ENCODE measurements around the gene DNALI1.
"Not testable (repeated sequence)": the region's sequence is repeated elsewhere in the genome, so short reads cannot be mapped to it uniquely, and the experiment has no call there.

DNALI1 gene

GRCh38 chr1:37553927-37554808 lies 2.6 kb upstream of the DNALI1 start, which contains the start of gene SNIP1:
TSS of gene SNIP1 (minus strand) at chr1:37554293. CDS start at chr1:37554229, 64 bp downstream.
- H3K4me3 ChIP-seq (ENCODE audit: low read depth, low read length): peak within 1 kb of the TSS; percentile 99
- ChIA-PET CTCF (interaction anchor here (0.9 to 1.3 kb wide), 4 partner anchors 8 to 128 kb away, joined by 3 to 4 read pairs (median 4); partner anchors contain the start of gene MEAF6), POLR2A (interaction anchor here (0.6 to 1.4 kb wide), 3 partner anchors 10 to 136 kb away, joined by 4 read pairs; a partner anchor contains a TSS)
- DNase-seq (ENCODE audit: low read depth, low spot score): peak; percentile 59
- no peak for TF ChIP-seq CTCF (IDR thresholded peaks at IDR 0.05; ENCODE audit: insufficient read depth, low read length, missing control alignments)

DNA sequence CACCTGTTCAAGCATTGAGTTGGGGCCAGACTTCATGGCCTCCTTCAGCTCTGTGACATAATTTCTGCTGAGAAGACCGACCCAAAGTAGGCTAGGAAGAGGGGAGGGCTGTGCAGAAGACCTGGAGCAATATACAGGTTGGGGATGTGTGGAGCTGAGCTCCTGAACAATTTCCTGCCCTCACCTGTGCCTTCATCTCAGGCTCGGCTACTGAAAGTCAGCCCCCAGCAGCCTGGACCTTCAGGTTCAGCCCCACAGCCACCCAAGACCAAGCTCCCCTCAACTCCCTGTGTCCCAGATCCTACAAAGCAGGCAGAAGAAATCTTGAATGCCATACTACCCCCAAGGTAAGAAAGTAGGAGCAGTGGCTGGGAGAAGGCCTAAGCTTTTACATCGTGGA lies 662 bp downstream of the DNALI1 start:
- DNase-seq (ENCODE audit: low read depth, low spot score): no peak
- peak overlapping the region; percentile 60 for H3K4me3 ChIP-seq (ENCODE audit: low read depth, low read length)
- CTCF ChIA-PET: interaction anchor here (0.6 to 2.2 kb wide), 6 partner anchors 19 to 303 kb away, joined by 3 to 9 read pairs (median 6); partner anchors contain the start of genes MEAF6 and MTF1
- POLR2A ChIA-PET: no interaction called here
- no peak for TF ChIP-seq CTCF (IDR thresholded peaks at IDR 0.05; ENCODE audit: insufficient read depth, low read length, missing control alignments)

GRCh38 chr1:37558411-37558810 lies 1.7 kb downstream of the DNALI1 start:
- no peak for DNase-seq (ENCODE audit: low read depth, low spot score)
- ChIA-PET POLR2A (no interaction called here), CTCF (interaction anchor here (1.8 kb wide), 1 partner anchor 124 kb away, joined by 7 read pairs; no protein-coding TSS in a partner anchor)
- TF ChIP-seq CTCF (IDR thresholded peaks at IDR 0.05; ENCODE audit: insufficient read depth, low read length, missing control alignments): no peak
- H3K4me3 ChIP-seq (ENCODE audit: low read depth, low read length): no peak overlapping the region

DNA sequence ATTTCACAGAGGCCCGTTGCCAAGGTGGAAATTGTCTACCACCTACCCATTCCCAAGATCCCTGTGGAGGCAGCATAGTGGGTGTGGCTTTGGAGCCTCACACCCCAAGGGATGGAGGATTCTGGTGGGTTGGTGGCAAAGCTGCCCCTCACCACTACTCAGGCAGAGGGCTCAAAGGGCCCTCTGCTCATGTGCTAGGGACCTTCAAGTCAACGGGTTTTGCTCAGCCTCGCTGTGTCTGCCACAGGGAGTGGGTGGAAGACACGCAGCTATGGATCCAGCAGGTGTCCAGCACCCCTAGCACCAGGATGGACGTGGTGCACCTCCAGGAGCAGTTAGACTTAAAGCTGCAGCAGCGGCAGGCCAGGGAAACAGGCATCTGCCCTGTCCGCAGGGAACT lies 2.3 kb downstream of the DNALI1 start:
- CTCF ChIA-PET: interaction anchor here (1.8 to 2.4 kb wide), 2 partner anchors 123 kb away, joined by 7 to 15 read pairs; no protein-coding TSS in a partner anchor

DNA sequence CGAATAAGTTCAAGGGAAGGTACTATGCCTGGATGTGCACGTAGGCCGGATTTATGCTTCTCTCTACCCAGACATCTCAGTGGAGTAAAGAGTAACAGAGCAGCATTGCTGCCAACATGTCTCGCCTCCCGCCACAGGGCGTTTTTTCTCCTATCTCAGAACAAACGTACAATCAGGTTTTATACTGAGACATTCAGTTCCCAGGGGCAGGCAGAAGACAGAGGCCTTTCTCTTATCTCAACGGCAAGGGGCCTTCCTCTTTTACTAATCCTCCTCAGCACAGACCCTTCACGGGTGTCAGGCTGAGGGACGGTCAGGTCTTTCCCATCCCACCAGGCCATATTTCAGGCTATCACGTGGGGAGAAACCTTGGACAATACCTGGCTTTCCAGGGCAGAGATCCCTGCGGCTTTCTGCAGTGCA lies 3.2 kb downstream of the DNALI1 start:
- DNase-seq (ENCODE audit: low read depth, low spot score); POLR2A ChIA-PET; H3K4me3 ChIP-seq (ENCODE audit: low read depth, low read length): not testable (repeated sequence)
- CTCF ChIA-PET: interaction anchor here (1.3 to 2.4 kb wide), 3 partner anchors 12 to 123 kb away, joined by 3 to 15 read pairs (median 4); no protein-coding TSS in a partner anchor

More for the DNA sequence above, 2.3 kb downstream of the DNALI1 start:
- TF ChIP-seq CTCF (IDR thresholded peaks at IDR 0.05; ENCODE audit: insufficient read depth, low read length, missing control alignments): no peak
- H3K4me3 ChIP-seq (ENCODE audit: low read depth, low read length): no peak overlapping the region
- DNase-seq (ENCODE audit: low read depth, low spot score): no peak
- POLR2A ChIA-PET: no interaction called here

GRCh38 chr1:37560401-37561132 lies 3.8 kb downstream of the DNALI1 start:
- POLR2A ChIA-PET: no interaction called here
- H3K4me3 ChIP-seq (ENCODE audit: low read depth, low read length): no peak overlapping the region
- DNase-seq (ENCODE audit: low read depth, low spot score): no peak
- CTCF ChIA-PET: interaction anchor here (0.9 to 2.4 kb wide), 4 partner anchors 12 to 122 kb away, joined by 3 to 15 read pairs (median 4); no protein-coding TSS in a partner anchor
- no peak for TF ChIP-seq CTCF (IDR thresholded peaks at IDR 0.05; ENCODE audit: insufficient read depth, low read length, missing control alignments)
